PC-3 (cell line): ENCODE data around the gene CSNK1A1L.

Experiments
- EZH2 ChIP-seq: fragments of 300-600 bp; sonication (generic); IDR thresholded peaks from one replicate; pipeline ENCODE4 v1.6.1; 2017; ENCODE audit warnings: antibody characterized with exemption, mild to moderate bottlenecking, low read length; ENCODE audit not compliant: unreplicated experiment
- EZH2phosphoT487 ChIP-seq: fragments of 300-600 bp; sonication (generic); IDR thresholded peaks from 2 replicates; pipeline ENCODE4 v1.6.1; 2018; ENCODE audit warnings: mild to moderate bottlenecking, antibody characterized with exemption, low read length, borderline replicate concordance
- TF ChIP-seq, protein P1 (sequence below): fragments of 300-600 bp; sonication (generic); conservative IDR thresholded peaks from 2 replicates; pipeline ENCODE4 v1.5.1; 2017; ENCODE audit warnings: antibody characterized with exemption, low read depth, mild to moderate bottlenecking, low read length

GRCh38 chr13:37144661-37145060 lies 39.2 kb upstream of the CSNK1A1L start:
- TF ChIP-seq, protein P1, sequence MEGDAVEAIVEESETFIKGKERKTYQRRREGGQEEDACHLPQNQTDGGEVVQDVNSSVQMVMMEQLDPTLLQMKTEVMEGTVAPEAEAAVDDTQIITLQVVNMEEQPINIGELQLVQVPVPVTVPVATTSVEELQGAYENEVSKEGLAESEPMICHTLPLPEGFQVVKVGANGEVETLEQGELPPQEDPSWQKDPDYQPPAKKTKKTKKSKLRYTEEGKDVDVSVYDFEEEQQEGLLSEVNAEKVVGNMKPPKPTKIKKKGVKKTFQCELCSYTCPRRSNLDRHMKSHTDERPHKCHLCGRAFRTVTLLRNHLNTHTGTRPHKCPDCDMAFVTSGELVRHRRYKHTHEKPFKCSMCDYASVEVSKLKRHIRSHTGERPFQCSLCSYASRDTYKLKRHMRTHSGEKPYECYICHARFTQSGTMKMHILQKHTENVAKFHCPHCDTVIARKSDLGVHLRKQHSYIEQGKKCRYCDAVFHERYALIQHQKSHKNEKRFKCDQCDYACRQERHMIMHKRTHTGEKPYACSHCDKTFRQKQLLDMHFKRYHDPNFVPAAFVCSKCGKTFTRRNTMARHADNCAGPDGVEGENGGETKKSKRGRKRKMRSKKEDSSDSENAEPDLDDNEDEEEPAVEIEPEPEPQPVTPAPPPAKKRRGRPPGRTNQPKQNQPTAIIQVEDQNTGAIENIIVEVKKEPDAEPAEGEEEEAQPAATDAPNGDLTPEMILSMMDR = no peak
- TF ChIP-seq EZH2 (no peak), EZH2phosphoT487 (no peak)
